Measurements from ENCODE around the gene GREM1. TPM values are rescaled to one million over a fixed set of nuclear protein-coding genes. Genes with fewer than 3 reads are reported as not detected.

GREM1 gene
- total RNA-seq, 1 experiment from 2014 or later, result 1.1 TPM

DNA sequence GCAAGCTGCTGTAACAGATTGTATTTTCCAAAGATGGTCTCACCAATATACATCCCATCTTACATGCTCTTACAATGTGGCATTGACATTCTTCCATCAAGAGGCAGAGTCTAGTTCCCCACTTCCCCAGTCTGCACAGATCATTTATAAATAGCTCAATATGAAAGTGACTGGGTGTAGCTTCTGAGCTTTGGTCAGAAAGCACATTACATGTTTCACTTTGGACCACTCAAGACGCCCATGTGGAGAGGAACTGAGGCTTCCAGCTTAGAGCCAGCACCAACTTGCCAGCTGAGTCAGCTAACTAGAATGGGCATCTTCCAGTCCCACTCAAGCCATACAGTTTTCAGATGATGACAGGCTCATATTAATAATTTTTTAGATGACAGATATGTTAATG, 45.5 kb downstream of the GREM1 start:
- H3K79me1 ChIP-seq (ENCODE audit: insufficient read depth, low read depth, low read length, poor library complexity, severe bottlenecking), result no peaks in the 10 kb centered on the region
- no peaks in the 10 kb centered on the region for H3K79me2 ChIP-seq (ENCODE audit: insufficient read depth, low read length)
- H4K8ac ChIP-seq (replicated peaks; ENCODE audit: insufficient read length, low read depth, low read length), result no peak overlapping the region
- no peak overlapping the region for H2BK120ac ChIP-seq (ENCODE audit: low read depth, low read length, poor library complexity, severe bottlenecking)
- no peak overlapping the region for H4K91ac ChIP-seq (ENCODE audit: insufficient read length, low read depth, low read length)
- no peak overlapping the region for H3K4me2 ChIP-seq (ENCODE audit: insufficient read depth, insufficient read length, low read length)
- no peak overlapping the region for H2BK5ac ChIP-seq (ENCODE audit: insufficient read length, low read length)
- no peak overlapping the region for H2BK12ac ChIP-seq (ENCODE audit: insufficient read length, low read depth, low read length)
- H3K27ac ChIP-seq (ENCODE audit: insufficient read length, low read depth, low read length), result no peak overlapping the region
- no peak overlapping the region for H3K4me3 Mint-ChIP-seq
- no peak for TF ChIP-seq CTCF (conservative IDR thresholded peaks at IDR 0.05)
- no peaks in the 10 kb centered on the region for H3K27me3 Mint-ChIP-seq (ENCODE audit: low read depth)
- H3K4me1 ChIP-seq (ENCODE audit: insufficient read depth, low read length), result no peaks in the 10 kb centered on the region
- H3K9me3 ChIP-seq (ENCODE audit: control insufficient read depth, low read depth, low read length), result no peaks in the 10 kb centered on the region
- H3K23me2 ChIP-seq (ENCODE audit: insufficient read length, low read depth, low read length, poor library complexity, severe bottlenecking), result no peaks in the 10 kb centered on the region
- peaks cover 0 to 7% (median 0%) of the 10 kb centered on the region in 3 experiments; a peak in 2 of 7 replicates for H3K36me3 Mint-ChIP-seq (ENCODE audit: insufficient read depth in 1 of 3, low read depth in 3 of 3)
- H3K14ac ChIP-seq (ENCODE audit: insufficient read depth, low read length), result no peak overlapping the region
- no peak overlapping the region for H4K5ac ChIP-seq (ENCODE audit: insufficient read length, low read depth, low read length)
- no peak overlapping the region for H3K27ac Mint-ChIP-seq
- no peak overlapping the region for H3K56ac ChIP-seq (ENCODE audit: insufficient read length, low read depth, low read length)
- DNase-seq, result no peak
- no peak overlapping the region for H2BK15ac ChIP-seq (ENCODE audit: low read depth, low read length)
- H2AFZ ChIP-seq (ENCODE audit: low read length), result no peak overlapping the region
- no peak overlapping the region for H3T11ph ChIP-seq (ENCODE audit: low read length)
- no peaks in the 10 kb centered on the region for H3K4me1 Mint-ChIP-seq
- no peak overlapping the region for H3K9ac ChIP-seq (ENCODE audit: extremely low read depth, insufficient read length, low read length)
- no peak overlapping the region for H3K4ac ChIP-seq (ENCODE audit: low read depth, low read length)
- H3K18ac ChIP-seq (ENCODE audit: insufficient read length, low read depth, low read length), result no peak overlapping the region
- no peaks in the 10 kb centered on the region for H4K20me1 ChIP-seq (ENCODE audit: control insufficient read depth, insufficient read depth, insufficient read length)
- no peak overlapping the region for H2BK20ac ChIP-seq (ENCODE audit: low read depth, low read length, poor library complexity, severe bottlenecking)
- no peaks in the 10 kb centered on the region for H3K27me3 ChIP-seq (ENCODE audit: insufficient read depth, low read length)
- WGBS (ENCODE audit: extremely low coverage, insufficient read length, low lambda C conversion rate), result no CpG with 5 or more reads among the region's 1 CpG
- no peak overlapping the region for H2AK5ac ChIP-seq (ENCODE audit: insufficient read length, low read length)
- peaks cover 0 to 2% of the 10 kb centered on the region in 2 experiments; a peak in 2 of 5 replicates for H3K9me3 Mint-ChIP-seq
- H3K23ac ChIP-seq (ENCODE audit: insufficient read length, low read depth, low read length), result no peak overlapping the region

Data from H9 (cell line).